Stimulated activated memory B cell treated with anti-CD40 and anti-IgM and Interleukin-4, amounts not matched to agents 10 μg/mL and 1 μg/mL and 100 μg/mL, for 72 hours (primary cell): ENCODE measurements around the gene MAPK8.
A peak's percentile ranks its signal among the peaks of the same experiment; 100 is the strongest.
"Not testable (repeated sequence)": the region's sequence is repeated elsewhere in the genome, so short reads cannot be mapped to it uniquely, and the experiment has no call there.

Source experiments
- ATAC-seq: fragments of 150-1000 bp; cut with Tn5 transposase; 2 replicates; pipeline ENCODE4 v1.10.0; 2021
- H3K27ac Mint-ChIP-seq: one replicate; pipeline ENCODE4 v1.8.0; 2022; ENCODE audit warnings: mild to moderate bottlenecking, mixed read lengths
- H3K27me3 Mint-ChIP-seq: one replicate; pipeline ENCODE4 v1.8.0; 2022; ENCODE audit warnings: mixed read lengths
- H3K36me3 Mint-ChIP-seq: one replicate; pipeline ENCODE4 v1.8.0; 2022; ENCODE audit warnings: mixed read lengths
- H3K4me1 Mint-ChIP-seq: one replicate; pipeline ENCODE4 v1.8.0; 2022; ENCODE audit warnings: mixed read lengths
- H3K4me3 Mint-ChIP-seq: one replicate; pipeline ENCODE4 v1.8.0; 2022; ENCODE audit warnings: mild to moderate bottlenecking, moderate library complexity, mixed read lengths
- H3K9me3 Mint-ChIP-seq: one replicate; pipeline ENCODE4 v1.8.0; 2022; ENCODE audit warnings: mixed read lengths

MAPK8 gene

DNA sequence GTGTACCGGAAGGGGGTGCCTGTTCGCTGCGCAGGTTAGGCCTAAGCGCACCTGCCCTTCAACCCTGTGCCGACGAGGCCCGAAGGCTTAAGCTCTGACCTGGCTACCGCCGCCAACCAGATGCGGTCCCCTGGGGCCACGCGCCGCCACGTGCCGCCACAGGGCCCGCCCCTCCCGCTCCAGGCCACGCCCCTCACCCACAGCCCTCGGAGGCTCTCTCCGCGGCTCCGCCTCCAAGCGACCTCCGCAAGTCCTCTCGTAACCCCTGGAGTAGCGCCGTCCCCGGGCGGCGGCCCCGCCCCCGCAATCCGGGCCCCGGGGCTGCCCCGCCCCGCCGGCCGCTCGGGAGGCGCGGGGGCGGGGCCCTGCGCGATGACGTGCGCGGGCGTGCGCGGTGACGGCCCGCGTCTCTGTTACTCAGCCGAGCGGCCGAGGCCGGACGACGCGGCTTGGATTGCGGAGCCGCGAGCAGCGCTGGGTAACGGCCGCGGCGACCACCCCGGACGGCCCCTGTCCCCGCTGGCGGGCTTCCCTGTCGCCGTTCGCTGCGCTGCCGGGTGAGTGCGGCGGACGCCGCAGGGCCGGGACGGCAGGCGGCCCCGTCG is at the start of gene MAPK8:
TSS of gene MAPK8 (plus strand) at position 413 of the 605 bp plus-strand sequence. CDS start 94,984 bp downstream, outside the sequence.
- no peaks in the 10 kb centered on the region for H3K9me3 Mint-ChIP-seq
- H3K4me3 Mint-ChIP-seq = peak within 1 kb of the TSS; percentile 79
- H3K27me3 Mint-ChIP-seq = no peaks in the 10 kb centered on the region
- peaks cover 42% of the 10 kb centered on the region for H3K4me1 Mint-ChIP-seq
- peak; percentile 96 for ATAC-seq
- H3K36me3 Mint-ChIP-seq = no peaks in the 10 kb centered on the region
- peak within 1 kb of the TSS; percentile 69 for H3K27ac Mint-ChIP-seq

DNA sequence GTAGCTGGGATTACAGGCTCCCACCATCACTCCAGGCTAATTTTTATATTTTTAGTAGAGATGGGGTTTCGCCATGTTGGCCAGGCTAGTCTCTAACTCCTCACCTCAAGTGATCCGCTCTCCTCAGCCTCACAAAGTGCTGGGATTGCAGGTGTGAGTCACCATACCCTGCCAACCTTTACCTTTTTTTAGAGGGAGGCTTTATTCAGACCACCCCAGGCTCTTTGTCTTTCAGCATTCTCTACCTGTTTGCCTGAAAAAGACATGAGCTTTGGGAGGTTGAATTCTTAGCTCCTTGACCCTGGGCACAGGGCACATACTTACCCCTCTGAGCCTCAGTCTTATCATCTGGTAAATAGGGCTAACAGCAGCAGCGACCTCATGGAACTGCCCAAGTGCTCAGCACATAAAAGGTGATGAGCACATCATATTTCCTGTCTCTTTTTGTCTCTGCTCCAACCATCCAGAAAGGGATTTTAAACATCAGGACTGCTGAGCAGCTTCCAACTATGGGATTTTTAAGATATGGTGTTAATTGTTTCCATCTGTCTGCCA is 49.0 kb upstream of the MAPK8 start:
- H3K9me3 Mint-ChIP-seq = peaks cover 8% of the 10 kb centered on the region
- no peaks in the 10 kb centered on the region for H3K4me1 Mint-ChIP-seq
- no peak overlapping the region for H3K27ac Mint-ChIP-seq
- H3K4me3 Mint-ChIP-seq = no peak overlapping the region
- H3K27me3 Mint-ChIP-seq = peaks cover 52% of the 10 kb centered on the region
- ATAC-seq = no peak
- no peaks in the 10 kb centered on the region for H3K36me3 Mint-ChIP-seq

DNA sequence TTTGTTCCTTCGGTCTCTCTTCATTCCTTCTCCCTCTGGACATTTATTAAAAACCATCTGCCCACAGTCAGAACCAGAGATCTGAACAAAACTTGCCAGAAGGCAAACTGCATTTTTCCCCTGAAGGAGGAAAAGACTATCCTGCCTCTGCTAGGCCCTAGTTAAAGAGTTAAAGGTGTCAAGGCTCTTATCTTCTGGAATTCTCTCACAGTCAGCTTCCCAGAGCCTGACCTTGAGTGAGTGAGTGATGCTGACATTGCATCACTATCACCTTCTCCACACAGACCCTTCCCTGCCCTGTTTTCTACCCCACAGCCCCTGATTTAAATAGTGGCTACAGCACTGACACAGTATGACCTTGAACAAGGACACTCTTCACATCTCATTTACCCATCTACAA is 48.4 kb upstream of the MAPK8 start:
- no peak overlapping the region for H3K27ac Mint-ChIP-seq
- peaks cover 8% of the 10 kb centered on the region for H3K9me3 Mint-ChIP-seq
- no peak for ATAC-seq
- peaks cover 52% of the 10 kb centered on the region for H3K27me3 Mint-ChIP-seq
- H3K4me1 Mint-ChIP-seq = no peaks in the 10 kb centered on the region
- H3K36me3 Mint-ChIP-seq = no peaks in the 10 kb centered on the region
- H3K4me3 Mint-ChIP-seq = no peak overlapping the region

DNA sequence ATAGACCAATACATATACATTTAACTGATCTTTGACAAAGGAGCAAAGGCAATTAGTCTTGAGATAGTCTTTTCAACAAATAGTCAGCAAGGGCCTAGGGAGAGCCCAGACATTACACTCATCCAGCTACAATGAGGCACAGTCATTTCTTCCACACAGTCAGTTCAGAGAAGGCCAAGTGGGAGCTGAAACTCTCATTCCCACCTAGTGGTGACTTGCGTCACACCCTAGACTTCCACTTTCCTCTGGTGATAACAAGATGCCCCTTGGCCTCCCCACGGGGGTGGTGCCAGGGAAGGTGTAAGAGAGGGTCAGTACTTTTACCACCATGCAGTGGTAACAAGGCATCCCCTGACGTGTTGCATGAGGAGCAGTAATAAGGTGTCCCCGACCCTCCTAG is 39.9 kb upstream of the MAPK8 start:
- no peaks in the 10 kb centered on the region for H3K36me3 Mint-ChIP-seq
- H3K27me3 Mint-ChIP-seq = peaks cover under 1% of the 10 kb centered on the region
- peak overlapping the region; percentile 33 for H3K27ac Mint-ChIP-seq
- H3K4me1 Mint-ChIP-seq = peaks cover 7% of the 10 kb centered on the region
- ATAC-seq = peak; percentile 88
- H3K4me3 Mint-ChIP-seq = no peak overlapping the region
- peaks cover 4% of the 10 kb centered on the region for H3K9me3 Mint-ChIP-seq

DNA sequence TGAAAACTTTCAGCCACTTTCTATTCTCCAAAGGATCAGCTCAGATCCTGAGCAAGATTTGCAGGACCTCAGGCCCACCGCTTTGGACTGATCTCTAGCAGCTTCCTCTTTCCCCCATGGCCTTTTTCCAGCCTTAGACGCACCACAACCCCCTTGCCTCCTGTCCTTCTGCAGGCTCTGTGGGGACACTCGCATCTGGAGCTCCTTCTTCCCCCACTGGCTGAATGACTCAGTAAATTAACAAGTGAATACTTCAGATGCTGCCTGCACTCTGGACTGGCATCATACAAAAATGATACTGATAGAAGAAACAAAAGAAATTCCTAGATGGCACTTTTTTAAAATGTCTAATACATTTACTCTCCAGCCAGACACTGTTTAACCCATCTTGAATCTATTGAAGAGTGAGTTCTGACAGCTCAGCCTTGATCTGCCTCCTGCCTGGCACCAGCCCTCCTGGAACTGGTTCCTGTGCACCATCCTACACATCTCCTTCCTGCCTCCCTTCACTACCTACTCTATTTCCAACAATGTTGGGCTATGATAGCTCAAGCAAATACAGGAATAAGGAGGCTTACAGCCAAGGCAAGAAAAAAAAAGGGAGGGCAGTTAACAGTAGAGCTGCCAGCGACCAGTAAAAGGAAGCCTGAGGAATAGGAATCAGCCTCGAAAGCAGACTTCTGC is 35.3 kb upstream of the MAPK8 start:
- no peaks in the 10 kb centered on the region for H3K27me3 Mint-ChIP-seq
- no peak overlapping the region for H3K27ac Mint-ChIP-seq
- peaks cover 7% of the 10 kb centered on the region for H3K4me1 Mint-ChIP-seq
- H3K9me3 Mint-ChIP-seq = peaks cover 4% of the 10 kb centered on the region
- no peak for ATAC-seq
- H3K4me3 Mint-ChIP-seq = no peak overlapping the region
- H3K36me3 Mint-ChIP-seq = no peaks in the 10 kb centered on the region

DNA sequence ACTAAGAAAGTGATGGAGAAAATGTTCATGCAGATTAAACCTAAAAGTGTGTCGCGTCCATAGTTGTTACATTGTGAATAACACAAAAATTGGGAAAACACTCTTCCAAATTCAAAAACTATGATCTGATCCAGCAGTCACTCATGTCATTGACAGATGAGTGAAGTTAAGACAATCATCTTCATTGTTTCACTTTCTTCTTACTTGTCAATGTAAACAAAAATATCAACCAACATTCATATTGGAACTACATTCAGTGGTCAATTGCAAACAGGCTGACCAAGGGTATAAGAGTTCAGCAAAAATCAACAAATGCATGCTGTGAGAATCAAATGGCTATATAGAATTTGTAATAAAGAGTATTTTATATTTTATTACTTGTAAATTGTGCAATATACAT is 33.8 kb upstream of the MAPK8 start:
- Mint-ChIP-seq H3K27ac (no peak overlapping the region), H3K4me1 (peaks cover under 1% of the 10 kb centered on the region), H3K4me3 (no peak overlapping the region), H3K36me3 (no peaks in the 10 kb centered on the region), H3K27me3 (no peaks in the 10 kb centered on the region), H3K9me3 (no peaks in the 10 kb centered on the region)
- no peak for ATAC-seq

DNA sequence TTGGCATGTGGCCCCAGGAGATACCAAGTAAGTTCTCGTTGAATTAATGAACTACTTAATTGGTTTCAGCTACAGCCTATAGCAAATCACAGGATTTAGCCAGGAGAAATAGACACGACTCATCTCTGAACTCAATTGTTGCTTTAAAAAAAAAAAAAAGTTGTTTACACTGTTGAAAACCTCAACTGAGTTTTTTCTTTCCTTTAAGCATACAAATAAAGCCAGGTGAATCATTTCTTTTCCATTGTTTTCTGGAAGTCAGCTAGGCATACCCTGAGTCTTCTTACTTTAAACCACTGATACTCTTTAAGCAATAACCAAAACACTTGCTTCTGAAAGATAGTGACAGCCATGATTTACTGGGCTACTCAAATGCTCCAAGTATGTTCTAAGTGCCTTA is 32.7 kb upstream of the MAPK8 start:
- ATAC-seq = no peak
- Mint-ChIP-seq H3K4me3 (no peak overlapping the region), H3K27me3 (no peaks in the 10 kb centered on the region), H3K4me1 (peaks cover 11% of the 10 kb centered on the region), H3K9me3 (no peaks in the 10 kb centered on the region), H3K27ac (no peak overlapping the region), H3K36me3 (no peaks in the 10 kb centered on the region)

DNA sequence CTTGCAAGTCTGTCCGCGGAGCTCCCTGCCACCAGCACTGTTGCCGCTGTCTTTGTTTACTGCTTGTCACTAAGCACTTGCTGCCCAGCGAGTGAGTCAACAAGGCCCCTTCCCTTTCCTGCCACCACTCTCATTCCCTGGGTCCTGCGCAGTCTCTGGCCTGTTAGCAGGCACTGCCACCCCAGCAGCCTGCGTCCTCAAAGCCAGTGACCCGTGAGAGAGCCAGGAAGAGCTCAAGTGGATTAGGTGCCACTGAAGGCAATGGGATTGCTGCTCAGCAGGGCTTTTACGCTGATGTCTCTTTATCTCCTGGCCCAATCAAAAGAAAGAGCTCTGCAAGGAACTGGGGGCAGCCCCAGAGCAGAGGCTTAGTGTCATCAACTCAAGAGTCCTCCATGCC is 31.8 kb upstream of the MAPK8 start, which contains the start of gene FRMPD2:
TSS of gene FRMPD2 (minus strand) at position 61 of the 400 bp plus-strand sequence. CDS start 129 bp downstream, outside the sequence.
- peaks cover 19% of the 10 kb centered on the region for H3K4me1 Mint-ChIP-seq
- no peak within 1 kb of the TSS for H3K27ac Mint-ChIP-seq
- H3K4me3 Mint-ChIP-seq = no peak within 1 kb of the TSS
- no peaks in the 10 kb centered on the region for H3K27me3 Mint-ChIP-seq
- no peak for ATAC-seq
- H3K9me3 Mint-ChIP-seq = no peaks in the 10 kb centered on the region
- no peaks in the 10 kb centered on the region for H3K36me3 Mint-ChIP-seq

DNA sequence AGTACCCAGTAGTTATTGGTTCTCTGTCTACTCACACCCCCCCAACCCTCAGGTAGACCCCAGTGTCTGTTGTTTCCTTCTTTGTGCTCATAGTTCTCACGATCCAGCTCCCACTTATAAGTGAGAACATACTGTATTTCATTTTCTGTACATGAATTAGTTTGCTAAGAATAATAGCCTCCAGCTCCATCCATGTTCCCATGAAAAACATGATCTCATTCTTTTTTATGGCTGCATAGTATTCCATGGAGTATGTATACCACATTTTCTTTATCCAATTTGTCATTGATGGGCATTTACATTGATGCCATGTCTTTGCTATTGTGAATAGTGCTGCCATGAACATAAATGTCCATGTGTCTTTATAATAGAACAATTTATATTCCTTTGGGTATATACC is 29.4 kb upstream of the MAPK8 start:
- Mint-ChIP-seq H3K4me1 (peaks cover 25% of the 10 kb centered on the region), H3K27ac (no peak overlapping the region), H3K4me3 (no peak overlapping the region), H3K36me3 (peaks cover 8% of the 10 kb centered on the region), H3K9me3 (peaks cover 5% of the 10 kb centered on the region), H3K27me3 (no peaks in the 10 kb centered on the region)
- ATAC-seq = no peak

DNA sequence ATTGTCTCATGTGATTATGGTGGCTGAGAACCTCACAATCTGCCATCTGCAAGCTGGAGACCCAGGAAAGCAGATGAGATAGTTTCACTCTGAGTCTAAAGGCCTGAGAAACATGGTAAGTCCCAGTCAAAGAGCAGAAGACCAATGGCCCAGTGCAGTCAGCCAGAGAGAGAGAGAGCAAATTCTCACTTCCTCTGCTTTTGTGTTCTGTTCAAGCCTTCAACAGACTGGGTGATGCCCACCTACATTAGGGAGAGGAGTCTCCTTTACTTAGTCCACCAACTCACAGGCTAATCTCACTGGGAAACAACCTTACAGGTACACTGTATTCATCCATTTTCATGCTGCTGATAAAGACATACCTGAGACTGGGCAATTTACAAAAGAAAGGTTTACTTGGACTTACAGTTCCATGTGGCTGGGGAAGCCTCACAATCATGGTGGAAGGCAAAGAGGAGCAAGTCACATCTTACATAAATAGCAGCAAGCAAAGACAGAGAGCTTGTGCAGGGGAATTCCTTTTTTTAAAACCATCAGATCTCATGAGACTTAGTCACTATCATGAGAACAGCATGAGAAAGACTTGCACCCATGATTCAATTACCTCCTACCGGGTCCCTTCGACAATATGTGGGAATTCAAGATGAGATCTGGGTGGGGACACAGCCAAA is 27.3 kb upstream of the MAPK8 start:
- Mint-ChIP-seq H3K4me1 (peaks cover 43% of the 10 kb centered on the region), H3K9me3 (peaks cover 11% of the 10 kb centered on the region), H3K4me3 (peak overlapping the region; percentile 34), H3K36me3 (peaks cover 13% of the 10 kb centered on the region), H3K27ac (peak overlapping the region; percentile 94), H3K27me3 (no peaks in the 10 kb centered on the region)
- ATAC-seq = peak; percentile 96

DNA sequence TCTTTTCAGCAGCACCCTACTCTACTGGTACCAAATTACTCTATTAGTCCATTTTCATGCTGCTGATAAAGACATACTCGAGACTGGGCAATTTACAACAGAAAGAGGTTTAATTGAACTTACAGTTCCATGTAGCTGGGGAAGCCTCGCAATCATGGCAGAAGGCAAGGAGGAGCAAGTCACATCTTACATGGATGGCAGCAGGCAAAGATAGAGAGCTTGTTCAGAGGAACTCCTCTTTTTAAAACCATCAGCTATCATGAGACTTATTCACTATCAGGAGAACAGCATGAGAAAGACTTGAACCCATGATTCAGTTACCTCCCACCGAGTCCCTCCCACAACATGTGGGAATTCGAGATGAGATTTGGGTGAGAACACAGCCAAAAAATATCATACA is 24.8 kb upstream of the MAPK8 start:
- H3K27me3 Mint-ChIP-seq, ATAC-seq, H3K4me3 Mint-ChIP-seq, H3K27ac Mint-ChIP-seq: not testable (repeated sequence)
- Mint-ChIP-seq H3K4me1 (peaks cover 61% of the 10 kb centered on the region), H3K36me3 (peaks cover 26% of the 10 kb centered on the region), H3K9me3 (peaks cover 18% of the 10 kb centered on the region)

DNA sequence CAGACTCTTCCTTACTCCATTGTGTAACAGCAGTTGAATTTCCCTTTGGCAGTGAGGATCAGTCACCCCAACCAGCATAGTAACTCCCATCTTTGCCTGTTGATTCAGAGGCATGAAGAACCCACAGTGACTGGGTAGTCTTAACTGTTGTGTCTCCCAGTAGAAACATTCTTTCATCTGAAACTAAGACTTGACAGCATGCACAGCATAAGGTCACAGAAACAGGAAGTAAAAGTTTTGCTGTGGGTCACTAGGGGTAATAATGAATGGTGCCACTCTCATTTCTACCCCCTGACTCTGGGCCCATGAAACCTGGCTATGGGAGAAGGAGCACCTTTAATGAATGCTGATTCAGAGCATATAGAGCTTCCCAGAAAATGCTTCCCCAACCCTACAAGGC is 23.6 kb upstream of the MAPK8 start:
- ATAC-seq = peak; percentile 85

DNA sequence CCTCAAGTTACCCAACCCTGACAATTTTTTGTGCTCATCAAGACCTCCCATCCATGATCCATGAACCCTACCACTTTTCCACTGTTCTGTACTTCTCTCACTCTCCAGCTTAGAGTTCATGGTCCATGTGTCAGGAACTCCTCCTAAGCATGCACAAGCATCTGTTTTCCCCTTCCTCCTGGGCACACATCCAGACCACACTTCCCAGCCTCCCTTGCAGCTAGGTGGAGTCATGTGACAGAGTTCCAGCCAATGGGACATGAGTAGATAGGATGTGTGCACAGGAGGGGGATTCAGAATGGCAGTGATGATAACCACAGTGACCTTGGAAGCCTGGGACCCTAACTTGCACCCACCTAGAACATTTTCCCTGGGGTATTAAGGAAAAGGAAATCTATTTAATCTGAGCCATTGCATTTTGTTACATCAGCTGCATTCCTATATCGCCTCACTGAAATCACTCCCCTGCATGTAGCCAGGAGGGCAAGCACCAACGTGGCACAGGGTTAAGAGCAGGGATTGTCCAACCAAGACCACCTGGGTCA is 22.4 kb upstream of the MAPK8 start:
- Mint-ChIP-seq H3K36me3 (peaks cover 26% of the 10 kb centered on the region), H3K27me3 (peaks cover 7% of the 10 kb centered on the region), H3K27ac (peak overlapping the region; percentile 82), H3K4me3 (no peak overlapping the region), H3K9me3 (peaks cover 18% of the 10 kb centered on the region), H3K4me1 (peaks cover 53% of the 10 kb centered on the region)
- no peak for ATAC-seq

More for the DNA sequence above, 23.6 kb upstream of the MAPK8 start:
- Mint-ChIP-seq H3K4me3 (peak overlapping the region; percentile 28), H3K9me3 (peaks cover 18% of the 10 kb centered on the region), H3K27me3 (peaks cover 7% of the 10 kb centered on the region), H3K36me3 (peaks cover 26% of the 10 kb centered on the region), H3K27ac (peak overlapping the region; percentile 82), H3K4me1 (peaks cover 59% of the 10 kb centered on the region)

DNA sequence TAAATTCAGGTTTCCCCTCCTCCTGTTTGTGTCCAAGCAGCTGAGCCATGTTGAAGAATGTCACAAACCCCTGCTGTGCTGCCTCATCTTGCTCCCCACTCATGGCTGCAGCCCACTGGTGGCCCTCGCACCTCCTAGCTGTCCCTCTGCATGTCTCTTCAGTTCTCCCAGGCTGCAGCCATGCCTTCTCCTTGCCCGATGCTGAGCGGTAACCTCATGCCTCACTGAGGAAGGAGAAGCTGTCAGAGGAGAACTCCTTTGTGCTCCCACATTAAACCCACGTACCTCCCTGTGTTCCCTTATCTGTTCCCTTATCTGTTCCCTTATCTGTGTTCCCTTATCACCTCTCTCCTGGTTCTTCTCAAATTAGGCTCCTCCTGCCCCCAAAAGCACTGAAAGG is 21.7 kb upstream of the MAPK8 start:
- Mint-ChIP-seq H3K27ac (peak overlapping the region; percentile 56), H3K36me3 (peaks cover 26% of the 10 kb centered on the region), H3K4me1 (peaks cover 48% of the 10 kb centered on the region), H3K4me3 (no peak overlapping the region), H3K27me3 (peaks cover 7% of the 10 kb centered on the region), H3K9me3 (peaks cover 18% of the 10 kb centered on the region)
- ATAC-seq = no peak

DNA sequence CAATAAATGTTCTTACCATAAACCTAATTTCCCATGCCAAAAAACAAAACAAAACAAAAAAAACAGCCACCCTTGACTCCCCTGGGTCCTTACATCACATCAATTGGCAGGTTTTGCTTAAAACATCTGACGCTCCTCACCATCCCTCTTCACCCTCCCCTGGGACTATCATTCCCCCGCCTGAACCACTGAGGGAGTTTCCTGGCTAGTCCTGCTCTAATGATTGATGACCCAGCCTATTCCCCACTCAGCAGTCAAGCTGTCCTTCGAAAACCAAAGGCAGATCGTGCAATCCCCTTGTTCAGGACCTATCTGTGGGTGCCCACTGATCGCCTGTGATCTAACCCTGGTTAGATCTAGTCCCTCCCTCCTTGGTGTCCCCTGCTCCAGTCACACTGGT is 20.8 kb upstream of the MAPK8 start:
- peaks cover 18% of the 10 kb centered on the region for H3K9me3 Mint-ChIP-seq
- H3K36me3 Mint-ChIP-seq = peaks cover 26% of the 10 kb centered on the region
- ATAC-seq = peak; percentile 51
- peak overlapping the region; percentile 56 for H3K27ac Mint-ChIP-seq
- H3K27me3 Mint-ChIP-seq = peaks cover 7% of the 10 kb centered on the region
- H3K4me1 Mint-ChIP-seq = peaks cover 49% of the 10 kb centered on the region
- peak overlapping the region; percentile 29 for H3K4me3 Mint-ChIP-seq
